ENCODE data around the gene CFAP20. TPM values are rescaled to one million over a fixed set of nuclear protein-coding genes. Genes with fewer than 3 reads are reported as not detected.

Gene CFAP20
- total RNA-seq, 1 donor from 2014 or later, result 52.6 TPM

GRCh38 chr16:58125041-58125440 is 4.1 kb downstream of the CFAP20 start:
- no peak for DNase-seq (ENCODE audit: low read depth in 2 of 2)

DNA sequence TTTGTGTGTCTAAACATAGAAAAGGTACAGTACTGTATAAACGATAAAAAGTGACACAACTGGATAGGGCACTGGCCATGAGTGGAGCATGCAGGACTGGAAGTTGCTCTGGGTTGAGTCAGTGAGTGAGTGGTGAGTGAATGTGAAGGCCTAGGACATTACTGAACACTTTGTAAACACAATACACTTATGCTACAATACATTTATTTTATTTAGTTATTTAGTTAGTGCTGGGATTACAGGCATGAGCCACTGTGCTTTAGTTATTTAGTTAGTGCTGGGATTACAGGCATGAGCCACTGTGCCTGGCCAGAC is 4.6 kb downstream of the CFAP20 start:
- DNase-seq (ENCODE audit: low read depth in 2 of 2), result peak; percentile 25 to 58

GRCh38 chr16:58123896-58124600 is 5.1 kb downstream of the CFAP20 start:
- DNase-seq (ENCODE audit: low read depth in 2 of 2), result peak in 1 of 2 donors; percentile 40

GRCh38 chr16:58121132-58121531 is 8.0 kb downstream of the CFAP20 start:
- DNase-seq (ENCODE audit: low read depth in 2 of 2), result peak in 1 of 2 donors; percentile 45

GRCh38 chr16:58120234-58120633 is 8.9 kb downstream of the CFAP20 start:
- no peak for DNase-seq (ENCODE audit: low read depth in 2 of 2)

DNA sequence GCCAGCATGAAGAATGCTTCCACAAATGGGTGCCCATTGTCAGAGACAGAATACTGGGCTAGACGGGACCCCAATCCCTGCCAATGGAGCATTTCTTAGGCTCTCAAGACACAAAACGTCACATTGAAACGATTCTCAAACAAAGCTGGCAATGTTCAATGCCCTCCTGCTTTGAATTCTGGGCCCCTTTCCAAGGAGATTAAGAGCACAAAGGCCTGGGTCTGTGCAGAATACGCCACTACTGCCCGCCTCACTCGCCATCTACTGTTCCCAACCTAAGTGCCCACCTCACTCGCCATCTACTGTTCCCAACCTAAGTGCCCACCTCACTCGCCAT is 9.7 kb downstream of the CFAP20 start:
- no peak for DNase-seq (ENCODE audit: low read depth in 2 of 2)

DNA sequence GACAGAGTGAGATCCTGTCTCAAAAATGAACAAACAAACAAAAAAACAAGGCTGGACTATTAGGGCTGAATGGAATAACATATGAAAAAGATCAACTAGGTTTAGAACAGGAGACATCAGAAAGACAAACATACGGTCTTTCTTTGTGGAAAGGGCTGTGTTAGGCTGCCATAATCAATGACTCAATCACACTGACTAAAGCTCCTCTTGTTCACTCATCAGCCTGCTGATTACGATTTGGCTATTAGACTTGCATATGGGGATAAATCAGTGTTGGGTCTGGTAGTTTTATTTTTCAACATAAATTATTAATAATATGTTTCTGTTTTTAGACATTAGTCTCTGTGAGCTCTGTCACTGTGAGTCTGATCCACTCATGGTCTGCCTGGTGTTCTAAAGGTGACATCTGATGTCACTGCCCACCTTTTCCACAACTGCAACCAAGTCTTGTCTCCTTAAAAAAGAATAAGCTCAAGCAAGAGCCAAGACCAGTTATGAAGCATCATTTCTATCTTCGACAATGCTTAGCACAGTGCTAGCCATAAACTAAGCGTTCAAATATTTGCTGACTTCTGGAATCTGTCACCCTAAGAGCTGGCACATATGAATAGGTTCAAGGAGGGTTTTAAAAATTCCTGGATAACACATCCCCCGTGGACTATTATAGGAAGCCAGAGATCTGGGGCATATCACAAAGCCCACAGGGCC is 10.2 kb downstream of the CFAP20 start:
- no peak for DNase-seq (ENCODE audit: low read depth in 2 of 2)

DNA sequence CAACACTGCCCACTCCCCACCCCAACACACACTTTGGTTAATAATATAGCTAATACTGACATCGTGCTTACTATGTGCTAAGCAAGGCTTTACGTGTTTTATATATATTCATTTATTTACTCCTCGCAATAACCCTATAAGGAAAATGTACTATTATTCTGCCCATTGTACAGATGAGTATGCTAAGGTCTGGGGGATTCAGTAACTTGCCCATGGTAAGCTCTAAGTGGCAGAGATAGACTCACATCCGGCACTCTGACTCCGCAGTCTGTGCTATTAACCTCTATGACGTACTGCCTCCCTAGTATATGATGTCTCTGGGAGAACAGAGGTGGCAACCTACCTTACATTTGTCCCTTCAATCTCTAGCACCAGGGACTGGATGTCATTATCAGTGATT is 12.7 kb downstream of the CFAP20 start:
- DNase-seq (ENCODE audit: low read depth in 2 of 2), result no peak

GRCh38 chr16:58116081-58116480 is 13.1 kb downstream of the CFAP20 start:
- DNase-seq (ENCODE audit: low read depth in 2 of 2), result peak in 1 of 2 donors; percentile 88

DNA sequence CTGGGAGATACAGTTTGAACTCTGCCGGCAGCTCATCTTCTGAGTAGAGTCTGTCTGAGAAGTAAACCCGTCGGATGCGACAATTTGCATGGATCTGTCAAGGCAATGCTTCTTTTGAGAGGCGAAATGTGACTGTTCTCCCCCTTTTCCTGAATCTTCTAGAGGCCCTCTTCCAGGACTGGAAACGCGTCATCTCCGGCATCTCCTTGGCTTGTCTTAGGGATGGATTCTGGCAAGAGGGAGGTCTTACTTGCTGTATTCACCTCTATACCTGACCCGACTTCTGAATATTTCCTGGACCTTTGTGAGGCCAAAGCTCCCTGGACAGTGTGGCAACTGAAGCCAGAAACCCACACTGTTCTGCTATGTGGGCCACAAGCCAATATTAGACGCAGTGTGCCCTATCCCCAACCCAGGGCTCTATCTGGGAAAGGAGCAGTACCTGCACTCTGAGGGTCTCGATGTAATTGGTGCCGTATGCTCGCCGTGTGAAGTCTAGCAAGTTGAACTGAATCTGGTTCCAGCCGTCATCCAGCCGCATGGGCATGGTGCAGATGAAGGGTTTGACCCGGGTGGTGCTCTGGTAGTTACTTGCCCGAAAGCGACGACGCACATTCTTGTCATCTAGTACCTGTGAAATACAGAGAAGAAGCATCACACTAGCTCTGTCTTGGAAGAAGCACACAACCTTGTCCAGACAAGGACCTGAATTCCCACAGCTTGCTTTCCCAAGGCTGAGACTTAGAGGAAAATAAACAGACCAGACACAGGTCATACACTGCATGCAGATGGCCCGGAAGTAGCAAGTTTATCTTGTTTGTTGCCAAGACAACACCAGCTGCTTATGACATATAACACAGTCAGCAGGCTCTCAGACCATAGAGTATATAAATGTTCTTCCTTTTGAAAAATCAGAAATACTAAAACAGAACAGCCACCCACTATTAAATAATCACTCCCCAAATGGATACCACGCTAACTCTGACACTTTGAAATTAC is 14.1 kb downstream of the CFAP20 start:
- DNase-seq (ENCODE audit: low read depth in 2 of 2), result peak; percentile 54 to 97

- no peak for DNase-seq (ENCODE audit: low read depth in 2 of 2)
These were observed 17.9 kb downstream of the CFAP20 start for GRCh38 chr16:58111302-58111627.

DNA sequence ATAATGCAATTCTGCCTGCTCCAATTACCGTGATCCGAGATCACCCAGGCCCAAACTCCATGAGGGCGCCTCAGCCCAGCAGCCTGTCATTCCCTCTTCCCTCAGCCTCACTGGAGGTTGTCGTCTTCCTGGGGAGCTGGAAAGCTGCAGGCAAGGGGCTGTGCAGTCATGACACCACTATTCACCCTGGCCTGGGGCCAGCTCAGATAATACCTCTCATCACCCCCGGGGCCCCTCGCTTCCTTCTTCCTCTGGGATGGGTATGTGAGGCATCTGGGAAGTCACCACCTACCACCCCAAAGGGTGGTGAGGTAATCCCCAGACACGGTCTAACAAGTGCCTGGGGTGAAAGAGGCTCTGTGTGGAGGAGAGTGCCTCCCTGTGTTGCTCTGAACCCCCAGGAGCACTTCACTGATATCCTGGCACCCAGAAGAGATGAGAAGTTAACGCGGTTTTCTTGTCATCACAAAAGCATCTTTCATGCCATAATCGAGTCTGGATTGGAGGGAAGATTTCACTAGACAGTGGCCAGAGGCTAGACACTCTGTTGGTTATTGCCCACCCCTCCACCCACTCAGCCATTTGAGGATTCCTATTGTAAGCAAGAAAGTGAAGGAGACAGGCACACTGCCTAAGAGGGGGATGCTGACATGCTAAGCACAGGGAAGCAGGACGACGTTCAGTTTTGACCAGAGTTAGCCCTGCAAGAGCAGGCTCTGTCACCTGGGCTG is 18.4 kb downstream of the CFAP20 start:
- no peak for DNase-seq (ENCODE audit: low read depth in 2 of 2)

GRCh38 chr16:58109881-58110280 is 19.3 kb downstream of the CFAP20 start:
- DNase-seq (ENCODE audit: low read depth in 2 of 2), result no peak

DNA sequence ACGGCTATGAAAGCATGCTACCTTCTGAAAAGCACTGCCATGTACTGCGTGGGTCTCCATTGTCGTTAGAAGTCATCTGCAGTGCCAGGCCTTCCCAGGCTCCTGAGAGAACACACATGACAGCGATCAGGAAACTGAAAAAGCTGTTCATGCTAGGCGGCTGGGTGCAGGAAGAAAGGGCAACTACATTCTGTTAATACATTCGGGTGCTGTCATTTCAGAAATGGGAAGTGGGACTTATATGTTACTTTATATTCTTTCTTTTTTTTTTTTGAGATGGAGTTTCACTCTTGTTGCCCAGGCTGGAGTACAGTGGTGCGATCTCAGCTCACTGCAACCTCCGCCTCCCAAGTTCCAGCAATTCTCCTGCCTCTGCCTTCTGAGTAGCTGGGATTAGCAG is 19.9 kb downstream of the CFAP20 start:
- no peak for DNase-seq (ENCODE audit: low read depth in 2 of 2)

DNA sequence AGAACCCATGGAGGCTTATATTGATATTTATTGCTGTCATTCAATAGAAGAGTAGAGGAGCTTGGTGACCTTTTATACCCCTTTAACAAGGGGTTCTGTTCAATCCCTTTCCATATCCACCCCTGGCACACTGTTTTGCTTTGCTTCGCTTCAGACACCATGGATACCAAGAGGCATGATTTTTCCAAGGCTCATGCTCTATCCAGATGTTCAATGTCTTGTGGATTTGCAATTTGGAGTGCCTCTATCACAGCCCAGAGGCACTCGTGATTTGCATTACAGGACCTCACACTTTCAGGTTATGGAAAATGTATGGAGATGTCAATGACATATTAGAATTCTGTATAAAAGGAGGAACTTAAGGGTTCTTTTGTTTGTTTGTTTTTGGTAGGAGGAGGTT is 21.5 kb downstream of the CFAP20 start:
- DNase-seq (ENCODE audit: low read depth in 2 of 2), result no peak

- DNase-seq (ENCODE audit: low read depth in 2 of 2), result no peak
These were observed 22.0 kb downstream of the CFAP20 start for GRCh38 chr16:58107228-58107627.

- peak; percentile 26 to 57 for DNase-seq (ENCODE audit: low read depth in 2 of 2)
These were observed 23.6 kb downstream of the CFAP20 start for GRCh38 chr16:58105631-58106030.

GRCh38 chr16:58102665-58103392 is 26.4 kb downstream of the CFAP20 start:
- DNase-seq (ENCODE audit: low read depth in 2 of 2), result no peak

DNA sequence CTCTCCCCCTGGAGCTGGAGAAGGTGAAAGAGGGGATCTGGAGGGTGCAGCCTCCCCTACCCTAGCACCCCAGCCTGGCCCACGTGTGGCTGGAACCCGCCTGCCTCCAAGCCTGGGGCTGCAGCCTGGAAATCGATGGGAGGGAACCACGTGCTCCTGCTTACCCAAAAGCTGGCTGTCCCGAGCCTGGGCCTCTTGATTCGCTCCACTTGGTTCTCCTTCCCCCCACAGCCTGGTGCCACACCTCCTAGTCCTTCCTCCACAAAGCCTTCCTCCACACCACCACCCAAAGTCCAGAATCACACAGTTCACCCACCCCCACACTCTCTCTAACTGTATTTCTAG is 29.3 kb downstream of the CFAP20 start:
- no peak for DNase-seq (ENCODE audit: low read depth in 2 of 2)

- no peak for DNase-seq (ENCODE audit: low read depth in 2 of 2)
These were observed 29.9 kb downstream of the CFAP20 start for GRCh38 chr16:58099097-58099955.
